ENCODE results near the gene ZFC3H1.

GRCh38 chr12:71625476-71625875, 38.2 kb downstream of the ZFC3H1 start:
- no peak for TF ChIP-seq EZH2 (IDR thresholded peaks at IDR 0.05; ENCODE audit: insufficient read depth, poor library complexity, severe bottlenecking)
- no peak for TF ChIP-seq EZH2phosphoT487 (IDR thresholded peaks at IDR 0.05; ENCODE audit: insufficient read depth, low read depth)
